OCI-LY7 (cell line): Measurements from ENCODE around the gene FAM234B. TPM values are rescaled to one million over a fixed set of nuclear protein-coding genes. Genes with fewer than 3 reads are reported as not detected.
"Not testable (repeated sequence)": the region's sequence is repeated elsewhere in the genome, so short reads cannot be mapped to it uniquely, and the experiment has no call there.

Source experiments
- BruUV-seq: library from RNA; stranded (reverse); fragments of 400-500 nt; replicated peaks from 2 replicates; lab custom pipeline; 2021; lab: Mats Ljungman, UMichigan
- CTCF ChIA-PET: fragments of 300-600 bp; sonication (Branson Sonifier 250); formaldehyde crosslinking; loops from one replicate; lab custom pipeline; 2022; ENCODE audit warnings: antibody characterized with exemption; ENCODE audit not compliant: unreplicated experiment; lab: Charles Lee
- POLR2A ChIA-PET: fragments of 300-600 bp; sonication (Branson Sonifier 250); formaldehyde crosslinking; loops from one replicate; lab custom pipeline; 2022; ENCODE audit warnings: antibody characterized with exemption; lab: Charles Lee
- DNase-seq: peaks from one replicate; pipeline ENCODE4 v3.0.0-alpha.2; 2015; ENCODE audit warnings: low spot score
- H2AFZ ChIP-seq: fragments of 200-600 bp; sonication (generic), shearing (Covaris generic); 2 replicates; pipeline ENCODE4 v1.6.1; 2014; ENCODE audit warnings: mild to moderate bottlenecking, antibody characterized with exemption, low read length, moderate library complexity
- H3K27ac ChIP-seq: fragments of 200-600 bp; sonication (generic); 2 replicates; pipeline ENCODE4 v1.5.1; 2014; ENCODE audit warnings: mixed run types, low read depth, mild to moderate bottlenecking, moderate library complexity, low read length, inconsistent platforms; ENCODE audit not compliant: poor library complexity, severe bottlenecking
- H3K36me3 ChIP-seq: fragments of 200-600 bp; sonication (generic); 2 replicates; pipeline ENCODE4 v1.6.1; 2014; ENCODE audit warnings: mild to moderate bottlenecking, antibody characterized with exemption, low read length, moderate library complexity, mixed read lengths; ENCODE audit not compliant: insufficient read depth
- H3K4me1 ChIP-seq: fragments of 200-600 bp; sonication (generic); 2 replicates; pipeline ENCODE4 v1.5.1; 2014; ENCODE audit warnings: mild to moderate bottlenecking, low read length; ENCODE audit not compliant: insufficient read depth, poor library complexity, severe bottlenecking
- H3K4me2 ChIP-seq: fragments of 200-600 bp; sonication (generic); 2 replicates; pipeline ENCODE4 v1.6.1; 2014; ENCODE audit warnings: mild to moderate bottlenecking, low read length
- H3K4me3 ChIP-seq: fragments of 200-600 bp; sonication (generic); 2 replicates; pipeline ENCODE4 v1.5.1; 2014; ENCODE audit warnings: mild to moderate bottlenecking, low read depth, low read length; ENCODE audit not compliant: poor library complexity, severe bottlenecking
- H3K79me2 ChIP-seq: fragments of 200-600 bp; sonication (generic); 2 replicates; pipeline ENCODE4 v1.6.1; 2016; ENCODE audit warnings: low read depth, mild to moderate bottlenecking, low read length, moderate library complexity, mixed read lengths; ENCODE audit not compliant: insufficient read depth
- H3K9me2 ChIP-seq: fragments of 200-600 bp; sonication (generic); 2 replicates; pipeline ENCODE4 v1.6.1; 2016; ENCODE audit warnings: mild to moderate bottlenecking, low read length, mixed read lengths; ENCODE audit not compliant: insufficient read depth
- H3K9me3 ChIP-seq: fragments of 200-600 bp; sonication (generic); 2 replicates; pipeline ENCODE4 v1.6.1; 2014; ENCODE audit warnings: mild to moderate bottlenecking, mixed run types, low read length, mixed read lengths
- H4K20me1 ChIP-seq: fragments of 200-600 bp; sonication (generic); 2 replicates; pipeline ENCODE4 v1.6.1; 2014; ENCODE audit warnings: mild to moderate bottlenecking, antibody characterized with exemption, low read length, moderate library complexity, mixed read lengths; ENCODE audit not compliant: insufficient read depth
- CTCF ChIP-seq: fragments of 200-600 bp; sonication (generic); conservative IDR thresholded peaks from 2 replicates; pipeline ENCODE4 v1.5.1; 2014; ENCODE audit warnings: mild to moderate bottlenecking, antibody characterized with exemption, low read length, moderate library complexity, mixed read lengths
- EZH2phosphoT487 ChIP-seq: fragments of 200-600 bp; sonication (generic); IDR thresholded peaks from 2 replicates; pipeline ENCODE4 v1.6.1; 2018; ENCODE audit warnings: low read depth, borderline replicate concordance, mild to moderate bottlenecking, mixed run types, antibody characterized with exemption, low read length, moderate library complexity, mixed read lengths
- intact Hi-C: fragments of 100-400 bp; cut with micrococcal nuclease; formaldehyde crosslinking; loops from one replicate; pipeline ENCODE4 v1.10.0; 2022; ENCODE audit not compliant: unreplicated experiment
- total RNA-seq, 2 experiments: library from RNA; depleted of rRNA in 1 of 2; stranded (reverse); fragments of >200 nt in 1 of 2; shearing (Covaris generic) in 1 of 2; gene quantifications; 2 replicates each; pipeline ENCODE4 v1.2.3, GENCODE V29; 2014 to 2022

Gene FAM234B
- total RNA-seq, 2 experiments from 2014 or later = 4.7 to 7.0 TPM

DNA sequence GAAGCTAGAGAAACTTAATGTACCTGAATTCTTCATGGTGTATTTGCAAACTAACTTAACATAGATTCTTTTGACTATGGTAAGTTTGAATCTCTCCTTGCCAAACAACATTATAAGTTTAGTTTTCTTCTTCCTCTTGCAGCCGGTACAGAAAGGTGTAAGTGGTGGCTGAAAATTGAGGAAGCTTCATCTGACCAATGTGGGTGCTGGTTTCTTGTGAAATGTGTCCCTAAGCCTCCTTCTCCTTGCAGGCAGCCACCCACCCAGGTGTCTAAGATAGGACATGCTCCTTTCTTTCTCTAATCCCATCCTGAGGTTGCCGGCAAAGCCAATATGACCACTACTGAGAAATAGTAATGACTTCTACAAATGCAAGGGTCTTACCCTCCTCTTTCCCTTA lies 38.7 kb downstream of the FAM234B start:
- ChIA-PET CTCF (no interaction called here), POLR2A (no interaction called here)

DNA sequence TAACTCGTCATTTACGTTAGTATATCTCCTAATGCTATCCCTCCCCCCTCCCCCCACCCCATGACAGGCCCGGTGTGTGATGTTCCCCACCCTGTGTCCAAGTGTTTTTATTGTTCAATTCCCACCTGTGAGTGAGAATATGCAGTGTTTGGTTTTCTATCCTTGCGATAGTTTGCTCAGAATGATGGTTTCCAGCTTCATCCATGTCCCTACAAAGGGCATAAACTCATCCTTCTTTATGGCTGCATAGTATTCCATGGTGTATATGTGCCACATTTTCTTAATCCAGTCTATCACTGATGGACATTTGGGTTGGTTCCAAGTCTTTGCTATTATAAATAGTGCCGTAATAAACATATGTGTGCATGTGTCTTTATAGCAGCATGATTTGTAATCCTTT lies 39.5 kb downstream of the FAM234B start:
- intact Hi-C loops, H3K36me3 ChIP-seq, H3K27ac ChIP-seq, DNase-seq, H2AFZ ChIP-seq, BruUV-seq, H3K4me3 ChIP-seq, H3K4me2 ChIP-seq, H3K4me1 ChIP-seq, POLR2A ChIA-PET, H3K79me2 ChIP-seq, CTCF ChIA-PET, H3K9me3 ChIP-seq, H4K20me1 ChIP-seq, H3K9me2 ChIP-seq: not testable (repeated sequence)

More for the DNA sequence above, 38.7 kb downstream of the FAM234B start:
- TF ChIP-seq EZH2phosphoT487 = no peak
- TF ChIP-seq CTCF = no peak
- Histone ChIP-seq H3K9me3 (no peaks in the 10 kb centered on the region), H3K79me2 (no peaks in the 10 kb centered on the region), H2AFZ (no peak overlapping the region), H3K4me2 (no peak overlapping the region), H3K36me3 (no peaks in the 10 kb centered on the region), H4K20me1 (no peaks in the 10 kb centered on the region), H3K4me3 (no peak overlapping the region), H3K4me1 (no peaks in the 10 kb centered on the region), H3K27ac (no peak overlapping the region), H3K9me2 (no peaks in the 10 kb centered on the region; the same call in 1 of the 2 replicates)
- DNase-seq = no peak
- BruUV-seq = no TSS peak
- intact Hi-C loops = no loop called here

DNA sequence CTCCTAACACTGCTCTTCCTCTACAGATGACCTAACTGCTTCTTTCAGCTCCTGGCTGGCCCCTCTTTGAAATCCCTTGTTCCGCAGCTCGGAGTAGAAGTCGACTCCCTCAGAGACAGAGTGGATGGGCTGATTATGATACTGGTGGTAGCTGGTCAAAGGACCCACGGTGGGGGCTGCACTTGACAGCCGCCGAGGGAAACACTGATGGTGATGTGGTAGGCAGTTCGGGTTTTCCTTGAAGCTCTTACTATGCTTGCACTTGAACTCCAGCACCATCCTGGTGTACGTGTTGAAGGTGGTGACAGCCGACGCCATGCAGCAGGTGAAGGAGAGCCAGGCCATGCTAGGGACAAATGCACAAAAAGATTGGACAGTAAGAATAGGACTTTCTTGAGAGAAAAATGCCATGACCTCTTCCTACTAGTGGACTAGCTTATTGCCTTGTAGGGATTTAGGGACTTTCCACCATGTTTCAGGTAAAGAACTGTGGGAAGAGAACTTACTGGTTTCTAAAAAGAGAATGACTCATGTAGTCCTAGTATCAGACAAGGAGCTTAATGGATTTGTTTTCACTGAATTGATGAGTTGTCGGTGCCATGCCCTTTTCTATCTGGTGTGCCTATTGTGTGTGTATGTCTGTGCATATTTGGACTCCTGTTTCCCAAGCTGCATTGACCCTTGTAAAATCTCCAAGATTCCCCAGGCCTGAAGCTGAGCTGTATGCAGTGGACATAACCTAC lies 40.9 kb downstream of the FAM234B start:
- Histone ChIP-seq H3K4me3 (no peak overlapping the region), H3K4me1 (peaks cover 2% of the 10 kb centered on the region), H3K27ac (no peak overlapping the region), H3K79me2 (no peaks in the 10 kb centered on the region), H2AFZ (no peak overlapping the region), H4K20me1 (no peaks in the 10 kb centered on the region), H3K9me2 (no peaks in the 10 kb centered on the region; the same call in 1 of the 2 replicates), H3K4me2 (no peak overlapping the region), H3K9me3 (no peaks in the 10 kb centered on the region), H3K36me3 (no peaks in the 10 kb centered on the region)
- ChIA-PET POLR2A (interaction anchor here (0.5 kb wide), 1 partner anchor 885 kb away, joined by 3 read pairs; no protein-coding TSS in a partner anchor), CTCF (interaction anchor here (0.6 kb wide), 1 partner anchor 111 kb away, joined by 3 read pairs; no protein-coding TSS in a partner anchor)
- DNase-seq = no peak
- no TSS peak for BruUV-seq
- intact Hi-C loops = no loop called here
- no peak for TF ChIP-seq CTCF
- TF ChIP-seq EZH2phosphoT487 = no peak
